Esophagus squamous epithelium (tissue), 4 donors: ENCODE data around the gene MAX.

ENCODE experiments used
- POLR2A ChIP-seq, 4 donors: fragments of 450-650 bp; IDR thresholded peaks; one replicate each; pipeline ENCODE4 v1.6.1; 2017; ENCODE audit warnings: antibody characterized with exemption in 4 of 4, mild to moderate bottlenecking in 4 of 4, moderate library complexity in 3 of 4
- TF ChIP-seq, protein P1 (sequence below), 6 experiments: fragments of 450-650 bp in 4 of 6; fragments of 200-600 bp in 2 of 6; sonication (generic) in 2 of 6; IDR thresholded peaks; one replicate each; pipeline ENCODE4 v1.5.1; 2016 to 2019; ENCODE audit warnings: antibody characterized with exemption in 6 of 6, mild to moderate bottlenecking in 4 of 6, moderate library complexity in 4 of 6

- TF ChIP-seq, protein P1, sequence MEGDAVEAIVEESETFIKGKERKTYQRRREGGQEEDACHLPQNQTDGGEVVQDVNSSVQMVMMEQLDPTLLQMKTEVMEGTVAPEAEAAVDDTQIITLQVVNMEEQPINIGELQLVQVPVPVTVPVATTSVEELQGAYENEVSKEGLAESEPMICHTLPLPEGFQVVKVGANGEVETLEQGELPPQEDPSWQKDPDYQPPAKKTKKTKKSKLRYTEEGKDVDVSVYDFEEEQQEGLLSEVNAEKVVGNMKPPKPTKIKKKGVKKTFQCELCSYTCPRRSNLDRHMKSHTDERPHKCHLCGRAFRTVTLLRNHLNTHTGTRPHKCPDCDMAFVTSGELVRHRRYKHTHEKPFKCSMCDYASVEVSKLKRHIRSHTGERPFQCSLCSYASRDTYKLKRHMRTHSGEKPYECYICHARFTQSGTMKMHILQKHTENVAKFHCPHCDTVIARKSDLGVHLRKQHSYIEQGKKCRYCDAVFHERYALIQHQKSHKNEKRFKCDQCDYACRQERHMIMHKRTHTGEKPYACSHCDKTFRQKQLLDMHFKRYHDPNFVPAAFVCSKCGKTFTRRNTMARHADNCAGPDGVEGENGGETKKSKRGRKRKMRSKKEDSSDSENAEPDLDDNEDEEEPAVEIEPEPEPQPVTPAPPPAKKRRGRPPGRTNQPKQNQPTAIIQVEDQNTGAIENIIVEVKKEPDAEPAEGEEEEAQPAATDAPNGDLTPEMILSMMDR (IDR thresholded peaks at IDR 0.05) = peak in 2 of 6 experiments; percentile 5 to 15
- no peak for TF ChIP-seq POLR2A (IDR thresholded peaks at IDR 0.05)
Measured at GRCh38 chr14:65071544-65071943, 30.8 kb downstream of the MAX start.
